Measurements from ENCODE around the gene ATP11B. TPM values are rescaled to one million over a fixed set of nuclear protein-coding genes. Genes with fewer than 3 reads are reported as not detected.

ATP11B gene
- total RNA-seq, 3 donors from 2014 or later (not counting 1 experiment from before 2014, with no cell fraction given), result 157 to 174 (median 172) TPM

DNA sequence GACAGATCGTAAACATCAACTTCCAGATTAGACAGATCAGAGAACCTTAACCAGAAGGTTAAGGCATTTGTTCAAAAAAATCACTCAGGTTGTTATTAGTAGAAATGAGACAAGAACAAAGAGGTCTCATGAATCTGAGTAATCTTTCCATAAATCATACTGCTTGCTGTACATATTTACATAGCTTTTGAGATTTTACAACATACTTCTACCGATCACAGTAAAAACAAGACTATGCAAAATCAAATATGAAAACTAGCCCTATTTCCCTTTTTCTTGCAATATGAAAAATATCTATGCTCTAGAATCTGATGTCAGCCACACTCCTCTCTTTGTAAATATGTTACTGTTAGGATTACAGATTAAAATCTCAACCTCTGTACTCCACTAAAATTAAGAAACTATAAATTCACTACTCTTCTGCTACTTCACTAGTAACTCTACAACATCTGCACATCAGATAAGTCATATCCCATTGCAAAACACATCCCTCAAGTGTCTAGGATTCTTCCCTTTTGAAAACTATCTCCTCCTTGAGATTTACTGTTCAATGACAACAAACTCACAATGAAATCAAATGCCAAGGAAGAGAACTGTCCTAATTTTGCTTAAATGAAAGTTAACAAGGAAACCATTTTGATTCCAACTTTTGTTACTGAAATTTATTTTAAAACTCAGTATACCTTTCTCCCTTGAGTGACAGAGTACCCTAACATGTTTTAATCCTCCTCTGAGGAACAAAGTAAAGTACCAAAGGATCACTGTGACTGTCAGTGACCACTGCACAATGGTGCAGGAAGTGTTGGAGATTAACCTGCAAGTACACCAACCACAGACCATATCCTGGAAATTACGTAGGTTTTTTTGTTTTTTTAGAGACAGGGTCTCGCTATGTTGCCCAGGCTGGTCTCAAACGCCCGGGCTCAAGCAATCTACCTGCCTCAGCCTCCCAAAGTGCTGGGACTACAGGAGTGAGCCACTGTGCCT, 174.2 kb downstream of the ATP11B start:
- Mint-ChIP-seq H3K36me3 (no peaks in the 10 kb centered on the region), H3K27ac (peak overlapping the region; percentile 69 to 71), H3K27me3 (ENCODE audit: low read depth in 2 of 2) (no peaks in the 10 kb centered on the region), H3K4me3 (peak overlapping the region; percentile 5), H3K4me1 (peaks cover 44 to 50% of the 10 kb centered on the region in 2 donors), H3K9me3 (no peaks in the 10 kb centered on the region)
- ATAC-seq, result peak; percentile 62 to 72 (median 70)
- peak in 1 of 2 donors; percentile 41 for DNase-seq
- 17% methylated on average over 6 of the region's 6 CpGs for WGBS (ENCODE audit: insufficient coverage)
- intact Hi-C loops (cut with micrococcal nuclease), result loop anchor here (5.0 to 10.0 kb wide), 2 partner anchors 50 to 173 kb away; partner anchors contain the start of gene ATP11B
- H3K4me3 ChIP-seq (ENCODE audit: low read length), result no peak overlapping the region
- TF ChIP-seq, protein P1, sequence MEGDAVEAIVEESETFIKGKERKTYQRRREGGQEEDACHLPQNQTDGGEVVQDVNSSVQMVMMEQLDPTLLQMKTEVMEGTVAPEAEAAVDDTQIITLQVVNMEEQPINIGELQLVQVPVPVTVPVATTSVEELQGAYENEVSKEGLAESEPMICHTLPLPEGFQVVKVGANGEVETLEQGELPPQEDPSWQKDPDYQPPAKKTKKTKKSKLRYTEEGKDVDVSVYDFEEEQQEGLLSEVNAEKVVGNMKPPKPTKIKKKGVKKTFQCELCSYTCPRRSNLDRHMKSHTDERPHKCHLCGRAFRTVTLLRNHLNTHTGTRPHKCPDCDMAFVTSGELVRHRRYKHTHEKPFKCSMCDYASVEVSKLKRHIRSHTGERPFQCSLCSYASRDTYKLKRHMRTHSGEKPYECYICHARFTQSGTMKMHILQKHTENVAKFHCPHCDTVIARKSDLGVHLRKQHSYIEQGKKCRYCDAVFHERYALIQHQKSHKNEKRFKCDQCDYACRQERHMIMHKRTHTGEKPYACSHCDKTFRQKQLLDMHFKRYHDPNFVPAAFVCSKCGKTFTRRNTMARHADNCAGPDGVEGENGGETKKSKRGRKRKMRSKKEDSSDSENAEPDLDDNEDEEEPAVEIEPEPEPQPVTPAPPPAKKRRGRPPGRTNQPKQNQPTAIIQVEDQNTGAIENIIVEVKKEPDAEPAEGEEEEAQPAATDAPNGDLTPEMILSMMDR (IDR thresholded peaks at IDR 0.05), result no peak
- H3K4me1 ChIP-seq (ENCODE audit: control insufficient read depth, insufficient read depth, low read length), result peaks cover 19% of the 10 kb centered on the region
- H3K36me3 ChIP-seq (ENCODE audit: control insufficient read depth, insufficient read depth, low read length), result peaks cover 2% of the 10 kb centered on the region
- H3K27me3 ChIP-seq (ENCODE audit: control insufficient read depth, insufficient read depth, low read length), result no peaks in the 10 kb centered on the region
- no peak overlapping the region for H3K27ac ChIP-seq (ENCODE audit: low read length)
- H3K9me3 ChIP-seq (ENCODE audit: control insufficient read depth, insufficient read depth, low read length), result peaks cover 4% of the 10 kb centered on the region

DNA sequence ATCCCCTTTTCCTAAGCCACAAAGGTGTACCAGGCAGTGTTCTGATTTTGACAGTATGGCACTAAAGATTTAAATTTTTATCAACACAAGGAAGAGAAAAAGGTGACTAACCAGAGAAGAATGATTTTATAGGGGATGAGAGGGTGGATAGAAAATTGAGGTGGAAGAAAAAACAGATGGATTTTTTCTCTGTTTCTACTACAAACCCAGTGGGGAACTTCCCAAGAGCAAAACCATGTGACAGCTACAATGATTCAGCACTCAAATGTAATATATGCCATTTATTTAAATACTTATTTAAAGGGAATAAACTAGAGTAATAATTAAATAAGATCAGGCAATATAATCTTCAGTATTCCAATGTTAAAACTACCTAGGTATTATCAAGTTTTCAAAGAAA, 176.0 kb downstream of the ATP11B start:
- TF ChIP-seq, protein P1 (IDR thresholded peaks at IDR 0.05), result no peak
- intact Hi-C loops (cut with micrococcal nuclease), result loop anchor here (5.0 to 10.0 kb wide), 2 partner anchors 52 to 174 kb away; partner anchors contain the start of gene ATP11B
- Mint-ChIP-seq H3K4me3 (no peak overlapping the region), H3K27me3 (ENCODE audit: low read depth in 2 of 2) (no peaks in the 10 kb centered on the region), H3K9me3 (no peaks in the 10 kb centered on the region), H3K36me3 (no peaks in the 10 kb centered on the region), H3K4me1 (peaks cover 36 to 42% of the 10 kb centered on the region in 2 donors), H3K27ac (peak overlapping the region; percentile 15 to 24)
- H3K36me3 ChIP-seq (ENCODE audit: control insufficient read depth, insufficient read depth, low read length), result no peaks in the 10 kb centered on the region
- peaks cover 4% of the 10 kb centered on the region for H3K9me3 ChIP-seq (ENCODE audit: control insufficient read depth, insufficient read depth, low read length)
- peaks cover 19% of the 10 kb centered on the region for H3K4me1 ChIP-seq (ENCODE audit: control insufficient read depth, insufficient read depth, low read length)
- ATAC-seq, result no peak
- no peak overlapping the region for H3K4me3 ChIP-seq (ENCODE audit: low read length)
- H3K27ac ChIP-seq (ENCODE audit: low read length), result no peak overlapping the region
- no peak for DNase-seq
- no peaks in the 10 kb centered on the region for H3K27me3 ChIP-seq (ENCODE audit: control insufficient read depth, insufficient read depth, low read length)

GRCh38 chr3:182969853-182970252, 176.5 kb downstream of the ATP11B start:
- intact Hi-C loops (cut with micrococcal nuclease), result loop anchor here (5.0 to 10.0 kb wide), 2 partner anchors 53 to 175 kb away; partner anchors contain the start of gene ATP11B
- 98% methylated on average over 4 of the region's 7 CpGs for WGBS (ENCODE audit: insufficient coverage)
- TF ChIP-seq, protein P1 (IDR thresholded peaks at IDR 0.05), result no peak
- no peaks in the 10 kb centered on the region for H3K36me3 ChIP-seq (ENCODE audit: control insufficient read depth, insufficient read depth, low read length)
- peaks cover 19% of the 10 kb centered on the region for H3K4me1 ChIP-seq (ENCODE audit: control insufficient read depth, insufficient read depth, low read length)
- Mint-ChIP-seq H3K36me3 (no peaks in the 10 kb centered on the region), H3K27ac (no peak overlapping the region), H3K4me1 (peaks cover 35 to 38% of the 10 kb centered on the region in 2 donors), H3K9me3 (no peaks in the 10 kb centered on the region), H3K4me3 (no peak overlapping the region), H3K27me3 (ENCODE audit: low read depth in 2 of 2) (no peaks in the 10 kb centered on the region)
- H3K9me3 ChIP-seq (ENCODE audit: control insufficient read depth, insufficient read depth, low read length), result peaks cover 4% of the 10 kb centered on the region
- no peak overlapping the region for H3K4me3 ChIP-seq (ENCODE audit: low read length)
- ATAC-seq (no peak), DNase-seq (no peak)
- H3K27ac ChIP-seq (ENCODE audit: low read length), result no peak overlapping the region
- H3K27me3 ChIP-seq (ENCODE audit: control insufficient read depth, insufficient read depth, low read length), result no peaks in the 10 kb centered on the region

Measured in natural killer cell (primary cell).